Stimulated activated CD4-positive, alpha-beta T cell treated with anti-CD3 and anti-CD28 coated beads, TNF-alpha, amount 100 ng/mL, for 24 hours (primary cell): ENCODE measurements around the gene TAF4.

Source experiments
- DNase-seq, 3 experiments: peaks; one replicate each; pipeline ENCODE4 v3.0.0-alpha.2; 2020; ENCODE audit warnings: low read depth in 3 of 3

Gene TAF4

DNA sequence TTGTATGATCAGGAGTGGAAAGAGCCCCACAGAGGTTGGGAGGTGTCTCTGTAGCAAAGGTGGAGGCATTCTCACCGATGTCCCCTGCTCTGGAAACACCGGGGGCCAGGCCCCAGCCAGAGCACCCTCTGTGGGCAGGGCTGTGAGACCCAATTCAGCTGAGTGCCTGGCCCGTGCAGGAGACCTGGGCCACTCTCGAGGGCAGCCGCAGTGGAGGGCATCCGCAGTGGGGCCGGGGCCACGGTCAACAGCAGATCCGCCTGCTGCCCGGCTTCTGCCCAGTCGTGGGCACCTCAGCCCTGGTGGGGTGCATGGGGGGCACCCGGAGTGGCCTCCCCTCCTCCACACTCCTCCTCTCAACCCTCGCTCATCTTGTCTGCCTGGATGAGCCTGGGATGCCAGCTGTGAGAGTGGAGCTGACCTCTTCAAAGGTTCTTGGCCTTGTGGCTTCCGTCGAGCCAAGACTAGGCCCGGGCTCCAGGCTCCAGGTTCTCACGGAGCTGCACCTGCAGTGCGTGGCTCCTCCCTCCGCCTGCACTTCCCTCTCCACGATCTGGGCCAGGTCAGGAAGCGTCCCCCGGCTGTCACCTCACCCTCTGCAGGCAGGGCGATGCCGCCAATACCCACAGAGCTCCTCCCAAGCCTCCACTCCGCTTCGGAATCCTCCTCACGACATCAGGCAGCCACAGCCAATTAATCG lies 134.8 kb downstream of the TAF4 start:
- no peak for DNase-seq

DNA sequence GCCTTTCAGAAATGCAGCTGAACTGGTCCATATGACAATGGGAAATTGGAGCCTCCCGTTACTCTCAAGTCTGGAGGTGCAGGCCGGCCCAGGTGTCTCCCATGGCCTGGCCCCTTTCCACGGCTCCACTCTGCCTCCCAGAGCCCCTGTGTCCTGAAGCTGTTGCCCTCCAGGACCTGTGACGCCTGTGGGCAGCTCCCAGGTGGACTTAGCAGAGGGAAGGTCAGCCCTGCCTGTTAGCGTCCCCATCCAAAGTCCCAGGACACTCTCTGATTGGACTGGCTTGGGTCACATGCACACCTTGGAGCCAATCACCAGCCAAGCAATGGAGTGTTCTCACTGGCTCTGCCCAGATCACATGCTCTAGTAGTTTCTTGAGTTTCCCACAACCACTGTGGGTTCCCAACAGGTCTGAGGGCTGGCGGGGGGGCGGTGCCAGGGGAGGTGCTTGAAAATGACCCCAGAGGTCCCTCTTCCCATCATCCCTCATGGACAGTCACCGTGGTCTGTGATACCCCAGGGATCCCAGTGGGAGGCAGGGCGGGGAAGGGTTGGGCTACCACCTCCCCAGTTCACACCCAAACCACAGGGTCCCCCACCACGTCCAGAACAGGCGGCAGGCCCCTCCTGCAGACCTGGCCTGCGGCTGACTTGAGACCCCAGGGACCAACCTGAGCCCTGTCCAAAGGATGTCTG lies 135.6 kb downstream of the TAF4 start:
- no peak for DNase-seq

DNA sequence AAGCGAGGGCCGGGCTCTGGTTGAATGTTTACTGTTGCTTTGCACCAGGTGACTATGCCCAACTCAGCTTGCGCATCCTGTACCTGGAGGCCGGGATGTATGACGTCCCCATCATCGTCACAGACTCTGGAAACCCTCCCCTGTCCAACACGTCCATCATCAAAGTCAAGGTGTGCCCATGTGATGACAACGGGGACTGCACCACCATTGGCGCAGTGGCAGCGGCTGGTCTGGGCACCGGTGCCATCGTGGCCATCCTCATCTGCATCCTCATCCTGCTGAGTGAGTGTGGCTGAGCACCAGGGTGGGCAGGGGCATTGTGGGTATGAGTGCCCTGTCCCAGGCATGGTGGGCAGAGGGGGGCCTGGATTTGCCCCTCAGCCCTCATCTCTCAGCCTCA lies 136.1 kb downstream of the TAF4 start:
- DNase-seq = no peak

DNA sequence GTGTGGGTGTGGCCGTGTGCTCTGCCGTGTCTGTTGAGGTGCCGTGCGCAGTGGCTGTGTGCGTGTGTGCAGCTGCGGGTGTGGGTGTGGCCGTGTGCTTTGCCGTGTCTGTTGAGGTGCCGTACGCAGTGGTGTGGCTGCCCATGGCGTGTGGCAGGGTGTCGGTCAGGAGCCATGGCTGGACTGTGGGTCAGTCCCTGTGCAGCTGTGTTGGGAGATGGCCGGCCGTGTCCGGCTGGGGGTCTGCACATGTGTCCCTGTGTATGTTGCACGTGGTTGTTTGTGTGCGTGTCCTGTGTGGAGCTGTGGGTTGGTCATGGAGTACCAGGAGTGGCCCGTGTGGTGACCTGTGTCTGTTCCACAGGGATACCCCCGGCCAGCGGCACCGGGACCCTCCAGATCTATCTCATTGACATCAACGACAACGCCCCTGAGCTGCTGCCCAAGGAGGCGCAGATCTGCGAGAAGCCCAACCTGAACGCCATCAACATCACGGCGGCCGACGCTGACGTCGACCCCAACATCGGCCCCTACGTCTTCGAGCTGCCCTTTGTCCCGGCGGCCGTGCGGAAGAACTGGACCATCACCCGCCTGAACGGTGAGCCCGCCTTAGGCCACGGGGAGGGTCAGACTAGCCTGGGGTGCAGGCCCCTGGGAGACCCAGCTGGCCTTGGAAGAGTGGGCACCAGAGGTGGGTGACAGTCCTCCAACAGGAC lies 137.7 kb downstream of the TAF4 start:
- no peak for DNase-seq

DNA sequence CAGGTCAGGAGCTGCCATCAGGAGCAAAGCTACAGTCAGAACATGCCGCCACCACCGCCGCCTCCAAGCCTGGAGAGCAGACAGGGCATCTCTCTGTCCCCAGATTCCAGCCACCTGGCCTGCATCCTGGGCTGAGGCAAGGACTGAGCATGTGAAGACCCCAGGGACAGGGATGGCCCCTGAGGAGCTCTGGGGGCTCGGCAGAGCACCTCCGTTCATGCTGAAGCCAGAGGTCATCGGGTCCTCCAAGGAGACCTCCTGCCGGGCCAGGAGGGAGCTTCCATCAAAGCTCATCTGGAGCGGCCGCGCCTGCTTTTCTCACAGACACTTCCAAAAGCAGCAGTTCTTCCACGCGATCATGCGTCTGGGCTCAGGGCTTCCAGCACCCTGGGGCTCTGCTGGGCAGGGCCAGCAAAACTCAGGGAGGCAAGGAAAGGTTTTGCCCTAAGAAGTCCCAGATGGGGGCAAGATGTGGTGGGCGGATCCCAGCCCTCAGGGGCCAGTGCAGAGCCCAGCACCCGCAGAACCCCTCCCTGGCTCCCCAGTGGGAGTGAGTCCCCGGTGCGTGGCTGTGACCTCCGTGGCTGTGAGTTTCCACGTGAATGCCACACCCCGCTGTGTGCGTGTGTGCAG lies 138.4 kb downstream of the TAF4 start:
- no peak for DNase-seq

DNA sequence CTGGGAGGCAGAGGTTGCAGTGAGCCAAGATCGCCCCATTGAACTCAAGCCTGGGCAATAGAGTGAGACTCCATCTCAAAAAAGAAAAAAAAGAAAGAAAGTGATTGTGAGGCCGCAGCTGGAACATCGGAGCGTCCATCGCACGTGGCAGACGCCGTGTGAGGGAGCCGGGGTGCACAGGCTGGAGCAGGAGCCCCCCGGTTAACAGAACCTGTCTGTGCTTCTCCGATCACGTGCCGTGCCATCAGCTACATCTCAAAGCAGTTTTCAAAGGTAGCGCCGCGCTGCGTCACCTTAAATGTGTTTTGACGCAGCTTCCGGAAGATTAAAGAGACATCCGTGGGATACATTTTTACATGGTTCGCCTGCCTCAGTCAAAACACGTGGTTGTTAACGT lies 138.9 kb downstream of the TAF4 start:
- DNase-seq = no peak

DNA sequence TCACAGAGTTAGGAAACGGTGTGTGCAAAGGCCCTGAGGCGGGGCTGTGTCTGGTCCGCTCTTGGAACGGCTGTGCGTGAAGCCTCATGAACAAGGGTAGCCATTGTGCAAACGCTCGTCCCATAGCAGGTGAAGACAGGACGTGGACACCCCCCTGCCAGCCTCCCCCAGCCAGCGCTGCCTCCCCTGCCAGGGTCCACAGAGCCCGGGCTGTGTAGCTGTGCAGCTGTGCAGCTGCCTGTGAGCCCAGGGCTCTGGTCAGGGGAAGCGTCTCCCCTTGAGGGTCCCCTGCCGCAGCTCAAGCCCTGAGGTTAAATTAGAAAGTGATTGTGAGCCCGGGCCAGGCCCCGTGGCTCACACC lies 139.4 kb downstream of the TAF4 start:
- no peak for DNase-seq

DNA sequence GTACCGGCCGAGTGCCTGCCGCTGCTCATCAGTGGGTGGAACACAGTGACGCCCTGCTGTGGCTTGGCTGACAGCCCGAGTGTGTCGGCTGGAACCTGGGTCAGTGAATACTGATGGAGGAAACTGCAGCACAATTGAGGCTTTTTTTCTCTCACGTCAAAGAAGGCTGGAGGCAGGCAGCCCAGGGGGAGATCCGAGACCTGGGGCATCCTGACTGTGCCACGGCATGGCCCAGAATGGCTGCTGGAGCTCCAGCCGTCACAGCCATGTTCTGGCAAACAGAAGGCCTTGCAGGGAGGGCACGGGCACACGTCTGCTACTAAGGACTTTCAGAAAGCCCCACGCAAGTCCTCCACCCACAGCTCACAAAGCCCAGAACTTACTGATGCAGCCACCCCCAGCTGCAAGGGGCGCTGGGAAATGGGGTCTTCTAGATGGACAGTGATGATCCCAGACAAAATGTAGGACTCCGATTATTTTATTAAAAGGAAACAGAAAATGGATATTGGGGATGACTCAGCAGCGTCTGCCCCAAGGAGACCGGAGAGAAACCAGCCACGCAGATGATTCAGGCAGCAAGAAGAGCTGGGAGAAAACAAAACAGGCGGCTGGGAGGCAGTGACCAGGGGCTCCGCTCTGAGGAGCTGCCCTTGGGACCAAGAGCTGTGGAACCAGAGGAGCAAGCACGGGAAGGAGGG lies 140.0 kb downstream of the TAF4 start:
- no peak for DNase-seq

DNA sequence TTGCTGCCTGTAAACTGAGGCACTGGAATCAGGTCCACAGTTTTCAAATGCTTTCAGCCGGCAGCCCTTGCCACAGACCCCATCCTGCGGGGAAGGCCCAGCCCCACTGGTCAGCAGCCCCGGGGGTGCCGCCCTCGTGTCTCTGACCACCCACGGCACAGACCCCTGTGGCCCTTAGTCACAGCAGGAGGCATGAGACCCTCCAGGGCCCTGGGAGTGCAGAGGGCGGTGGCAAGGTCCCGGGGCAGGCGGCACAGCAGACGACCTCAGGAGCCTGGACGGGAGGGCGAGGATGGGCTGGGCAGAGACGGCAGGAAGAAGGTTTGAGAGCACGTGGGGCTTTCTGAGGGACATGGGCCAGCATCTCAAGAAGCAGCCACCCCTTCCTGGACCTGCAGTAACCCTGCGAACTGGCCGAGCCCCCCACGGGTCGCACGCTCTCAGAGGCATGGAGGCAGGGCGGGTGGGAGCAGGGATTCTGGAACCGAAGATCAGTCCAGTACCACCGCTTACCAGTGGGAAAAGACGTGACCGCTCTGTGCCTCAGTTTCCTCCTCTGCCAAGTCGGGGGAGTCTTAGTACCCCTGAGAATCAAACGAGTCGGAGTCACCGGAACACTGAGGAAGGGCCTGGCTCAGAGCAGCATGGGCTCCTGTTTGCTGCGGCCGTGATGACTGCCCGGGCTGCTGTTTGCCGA lies 140.7 kb downstream of the TAF4 start:
- DNase-seq = no peak
